Mammary epithelial cell (primary cell): ENCODE results near the gene MB21D2.

Source experiments
- CTCF ChIP-seq, 2 donors: IDR thresholded peaks in 1 of 2; conservative IDR thresholded peaks in 1 of 2; 2 replicates each; pipeline ENCODE4 v1.5.1; 2011 to 2012; ENCODE audit warnings: inconsistent platforms in 2 of 2, low read length in 2 of 2, mild to moderate bottlenecking in 2 of 2, control low read depth in 1 of 2, low read depth in 1 of 2; ENCODE audit not compliant: insufficient read depth in 1 of 2; ENCODE audit errors: extremely low read depth in 1 of 2
- EZH2 ChIP-seq: IDR thresholded peaks from 2 replicates; pipeline ENCODE4 v1.6.1; 2012; ENCODE audit warnings: low read length, inconsistent platforms, borderline replicate concordance

DNA sequence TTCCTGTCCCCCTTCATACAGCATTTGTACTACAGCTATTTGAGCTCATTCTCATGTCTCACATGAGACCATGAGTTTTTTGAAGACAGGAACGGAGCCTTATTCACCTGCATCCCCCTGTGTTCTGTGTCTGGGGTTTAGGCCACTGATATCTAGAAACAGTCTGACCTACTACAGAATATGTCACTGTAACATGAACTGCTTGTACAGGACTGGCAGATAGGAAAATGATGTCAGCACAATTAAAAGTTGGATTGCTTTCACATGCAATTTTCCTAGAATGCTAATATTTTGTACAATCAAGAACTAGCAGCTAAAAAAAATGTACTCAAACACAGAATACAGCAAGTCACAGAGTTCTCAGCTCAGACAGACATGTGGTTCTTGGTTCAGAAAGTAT, 99.5 kb downstream of the MB21D2 start:
- TF ChIP-seq CTCF (conservative IDR thresholded peaks at IDR 0.05 in 1 of 2, IDR thresholded peaks at IDR 0.05 in 1 of 2; ENCODE audit: extremely low read depth in 1 of 2, insufficient read depth in 1 of 2, low read depth in 1 of 2, low read length in 2 of 2) (no peak), EZH2 (no peak)
